PC-9 (cell line): Measurements from ENCODE around the gene SLC22A31. TPM values are rescaled to one million over a fixed set of nuclear protein-coding genes. Genes with fewer than 3 reads are reported as not detected.

Experiments used
- BruUV-seq: library from RNA; stranded (reverse); fragments of 400-500 nt; replicated peaks from 2 replicates; lab custom pipeline; 2021; lab: Mats Ljungman, UMichigan
- CTCF ChIA-PET: fragments of 300-600 bp; sonication (Branson Sonifier 250); formaldehyde crosslinking; loops from one replicate; lab custom pipeline; 2022; ENCODE audit warnings: antibody characterized with exemption; lab: Charles Lee
- POLR2A ChIA-PET: fragments of 300-600 bp; sonication (Branson Sonifier 250); formaldehyde crosslinking; loops from one replicate; lab custom pipeline; 2022; ENCODE audit warnings: antibody characterized with exemption; ENCODE audit not compliant: unreplicated experiment; lab: Charles Lee
- DNase-seq, 2 experiments: peaks; one replicate each; pipeline versions ENCODE4 v3.0.0 to v3.0.0-alpha.2; 2015 to 2022; ENCODE audit warnings: mixed read lengths in 1 of 2
- H2AFZ ChIP-seq: fragments of 200-600 bp; sonication (generic); 2 replicates; pipeline ENCODE4 v1.8.1; 2017; ENCODE audit warnings: antibody characterized with exemption
- H3F3A ChIP-seq: fragments of 200-600 bp; sonication (generic); 2 replicates; pipeline ENCODE4 v1.8.1; 2017; ENCODE audit warnings: antibody characterized with exemption, mild to moderate bottlenecking, low read depth; ENCODE audit not compliant: insufficient read depth
- H3K27ac ChIP-seq: fragments of 200-600 bp; sonication (generic); 2 replicates; pipeline ENCODE4 v1.6.1; 2016; ENCODE audit warnings: mixed run types
- H3K27me3 ChIP-seq: fragments of 200-600 bp; sonication (generic); 2 replicates; pipeline ENCODE4 v1.6.1; 2016; ENCODE audit warnings: low read depth, mixed run types; ENCODE audit not compliant: insufficient read depth
- H3K36me3 ChIP-seq: fragments of 200-600 bp; sonication (generic); 2 replicates; pipeline ENCODE4 v1.6.1; 2016; ENCODE audit warnings: low read depth, mixed run types
- H3K4me1 ChIP-seq: fragments of 200-600 bp; sonication (generic); replicated peaks from 2 replicates; pipeline ENCODE4 v1.6.1; 2016; ENCODE audit warnings: mixed run types; ENCODE audit not compliant: insufficient read depth
- H3K4me2 ChIP-seq: fragments of 200-600 bp; sonication (generic); 2 replicates; pipeline ENCODE4 v1.6.1; 2017; ENCODE audit warnings: mixed run types
- H3K4me3 ChIP-seq: fragments of 200-600 bp; sonication (generic); 2 replicates; pipeline ENCODE4 v1.6.1; 2016; ENCODE audit warnings: mixed run types
- H3K79me2 ChIP-seq: fragments of 200-600 bp; sonication (generic); 2 replicates; pipeline ENCODE4 v1.6.1; 2017; ENCODE audit warnings: low read depth, mixed run types
- H3K9me2 ChIP-seq: fragments of 200-600 bp; sonication (generic); 2 replicates; pipeline ENCODE4 v1.8.1; 2017; ENCODE audit warnings: mild to moderate bottlenecking; ENCODE audit not compliant: insufficient read depth
- H3K9me3 ChIP-seq: fragments of 200-600 bp; sonication (generic); 2 replicates; pipeline ENCODE4 v1.8.1; 2016; ENCODE audit warnings: low read depth; ENCODE audit not compliant: insufficient read depth
- H4K20me1 ChIP-seq: fragments of 200-600 bp; sonication (generic); 2 replicates; pipeline ENCODE4 v1.8.1; 2017; ENCODE audit not compliant: insufficient read depth
- EZH2 ChIP-seq: fragments of 200-600 bp; sonication (generic); IDR thresholded peaks from 2 replicates; pipeline ENCODE4 v1.8.0; 2017; ENCODE audit warnings: antibody characterized with exemption, low read depth
- intact Hi-C: fragments of 100-400 bp; cut with micrococcal nuclease; formaldehyde crosslinking; loops from one replicate; pipeline ENCODE4 v1.10.0; 2022; ENCODE audit not compliant: unreplicated experiment
- total RNA-seq: library from RNA; stranded (reverse); gene quantifications from 2 replicates; pipeline ENCODE4 v1.2.3, GENCODE V29; 2021
- TF ChIP-seq, protein P1 (sequence below): fragments of 200-600 bp; sonication (generic); conservative IDR thresholded peaks from 2 replicates; pipeline ENCODE4 v1.6.1; 2017; ENCODE audit warnings: mixed run types, antibody characterized with exemption, mild to moderate bottlenecking, moderate library complexity

The SLC22A31 gene
- total RNA-seq, 1 experiment from 2014 or later: 2.5 TPM

DNA sequence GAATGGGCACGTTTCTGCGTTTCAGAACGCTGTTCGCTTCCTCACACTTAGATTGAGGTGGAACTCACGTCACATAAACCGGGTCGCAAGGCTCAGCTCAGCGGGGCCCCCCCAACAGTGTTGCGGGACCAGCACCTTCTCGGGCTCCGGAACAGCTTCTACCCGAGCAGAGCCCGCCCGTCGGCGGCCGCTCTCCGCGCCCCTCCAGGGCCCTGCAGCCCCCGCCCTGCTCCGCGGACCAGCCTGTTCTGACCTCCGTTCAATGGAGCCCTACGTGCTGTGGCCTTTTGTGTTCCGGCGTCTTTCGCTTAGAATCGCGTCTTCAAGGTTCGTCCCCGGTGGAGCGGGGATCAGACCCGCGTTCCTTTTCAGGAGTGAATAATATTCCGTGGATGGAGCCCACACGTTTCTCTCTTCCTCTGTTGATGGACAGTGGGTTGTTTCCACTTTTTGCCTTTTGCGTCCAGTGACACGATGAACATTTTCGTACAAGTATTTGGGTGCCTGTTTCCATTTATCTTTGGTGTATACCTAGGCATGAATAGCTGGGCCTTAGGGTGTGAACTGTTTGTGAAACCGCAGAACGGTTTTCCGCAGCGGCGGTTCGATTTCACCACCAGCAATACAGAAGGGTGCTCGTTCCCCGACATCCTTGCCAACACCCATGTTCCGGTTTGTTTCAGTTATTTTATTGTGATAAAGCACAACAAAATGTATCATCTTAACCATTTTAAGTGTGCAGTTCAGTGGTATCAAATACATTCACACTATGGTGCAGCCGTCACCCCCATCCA, 2.3 kb upstream of the SLC22A31 start:
- Histone ChIP-seq H3K36me3 (no peaks in the 10 kb centered on the region), H3K4me3 (peak overlapping the region; percentile 51; the same call in 1 of the 2 replicates), H2AFZ (no peak overlapping the region), H3K79me2 (no peaks in the 10 kb centered on the region), H3K27ac (no peak overlapping the region), H3K9me2 (no peaks in the 10 kb centered on the region), H3K4me1 (peaks cover 10% of the 10 kb centered on the region; the same call in 1 of the 2 replicates), H3K27me3 (peaks cover 10% of the 10 kb centered on the region), H3K4me2 (peak overlapping the region; percentile 70), H3K9me3 (no peaks in the 10 kb centered on the region), H4K20me1 (no peaks in the 10 kb centered on the region), H3F3A (peaks cover 10% of the 10 kb centered on the region)
- TF ChIP-seq EZH2: no peak
- TF ChIP-seq, protein P1, sequence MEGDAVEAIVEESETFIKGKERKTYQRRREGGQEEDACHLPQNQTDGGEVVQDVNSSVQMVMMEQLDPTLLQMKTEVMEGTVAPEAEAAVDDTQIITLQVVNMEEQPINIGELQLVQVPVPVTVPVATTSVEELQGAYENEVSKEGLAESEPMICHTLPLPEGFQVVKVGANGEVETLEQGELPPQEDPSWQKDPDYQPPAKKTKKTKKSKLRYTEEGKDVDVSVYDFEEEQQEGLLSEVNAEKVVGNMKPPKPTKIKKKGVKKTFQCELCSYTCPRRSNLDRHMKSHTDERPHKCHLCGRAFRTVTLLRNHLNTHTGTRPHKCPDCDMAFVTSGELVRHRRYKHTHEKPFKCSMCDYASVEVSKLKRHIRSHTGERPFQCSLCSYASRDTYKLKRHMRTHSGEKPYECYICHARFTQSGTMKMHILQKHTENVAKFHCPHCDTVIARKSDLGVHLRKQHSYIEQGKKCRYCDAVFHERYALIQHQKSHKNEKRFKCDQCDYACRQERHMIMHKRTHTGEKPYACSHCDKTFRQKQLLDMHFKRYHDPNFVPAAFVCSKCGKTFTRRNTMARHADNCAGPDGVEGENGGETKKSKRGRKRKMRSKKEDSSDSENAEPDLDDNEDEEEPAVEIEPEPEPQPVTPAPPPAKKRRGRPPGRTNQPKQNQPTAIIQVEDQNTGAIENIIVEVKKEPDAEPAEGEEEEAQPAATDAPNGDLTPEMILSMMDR: no peak
- no peak for DNase-seq
- BruUV-seq: TSS peak; percentile 55
- intact Hi-C loops: no loop called here
- ChIA-PET CTCF (interaction anchor here (0.7 kb wide), 1 partner anchor 45 kb away, joined by 3 read pairs; no protein-coding TSS in a partner anchor), POLR2A (interaction anchor here (0.6 kb wide), 1 partner anchor 8 kb away, joined by 4 read pairs; no protein-coding TSS in a partner anchor)

DNA sequence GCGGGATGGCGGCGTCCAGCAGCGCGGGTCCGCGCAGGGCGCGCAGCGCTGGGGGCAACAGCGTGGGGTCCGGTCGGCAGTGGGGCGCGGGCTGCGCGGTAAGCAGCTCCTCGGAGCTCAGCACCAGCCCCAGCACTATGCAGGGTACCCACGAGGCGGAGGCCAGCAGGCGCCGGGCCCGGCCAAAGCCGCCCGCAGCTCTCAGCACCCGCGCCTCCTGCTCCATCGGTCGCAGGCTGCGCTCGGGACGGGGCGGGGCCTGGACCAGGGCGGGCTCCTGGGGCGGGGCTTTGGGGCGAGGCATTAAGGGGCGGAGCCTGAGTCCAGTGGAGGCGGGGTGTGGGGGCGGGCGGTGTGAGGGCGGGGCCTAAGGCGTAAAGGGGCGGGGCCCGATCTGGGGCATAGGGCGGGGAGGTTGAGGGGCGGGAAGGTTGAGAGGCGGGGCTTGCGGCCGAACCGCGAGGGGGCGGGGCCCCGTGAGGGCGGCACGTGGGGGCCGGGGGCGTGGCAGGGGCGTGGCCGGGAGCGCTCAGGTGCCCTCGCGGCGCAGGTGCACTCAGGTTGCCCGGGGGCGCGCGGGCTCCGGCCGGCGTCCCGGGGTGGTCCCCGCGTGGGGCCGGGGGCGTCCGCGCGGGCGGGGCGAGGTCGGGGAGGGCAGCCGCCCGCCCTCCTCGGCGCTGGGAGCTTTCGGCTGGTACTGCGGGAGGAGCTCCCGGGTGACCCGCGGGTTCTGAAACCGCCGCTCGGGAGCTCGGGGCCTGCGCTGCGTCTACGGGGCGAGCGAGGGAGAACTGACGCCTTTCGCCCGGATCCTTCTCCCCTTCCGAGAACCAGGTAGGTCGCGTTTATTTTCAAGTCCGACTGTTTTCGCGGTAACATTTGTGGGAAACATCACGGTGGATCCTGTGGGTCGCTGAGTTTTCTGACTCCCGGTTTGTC, 1.4 kb upstream of the SLC22A31 start:
- H3K4me1 ChIP-seq: peaks cover 10% of the 10 kb centered on the region; the same call in 1 of the 2 replicates
- no peak overlapping the region for H2AFZ ChIP-seq
- H3K9me2 ChIP-seq: no peaks in the 10 kb centered on the region
- DNase-seq: peak; percentile 48 to 95
- H3K36me3 ChIP-seq: no peaks in the 10 kb centered on the region
- ChIA-PET CTCF (interaction anchor here (0.7 to 1.0 kb wide), 2 partner anchors 46 to 464 kb away, joined by 3 read pairs; no protein-coding TSS in a partner anchor), POLR2A (interaction anchor here (0.6 kb wide), 2 partner anchors 9 to 46 kb away, joined by 4 read pairs; no protein-coding TSS in a partner anchor)
- TF ChIP-seq, protein P1: no peak
- TF ChIP-seq EZH2: no peak
- peaks cover 10% of the 10 kb centered on the region for H3K27me3 ChIP-seq
- H4K20me1 ChIP-seq: no peaks in the 10 kb centered on the region
- intact Hi-C loops: no loop called here
- H3K4me3 ChIP-seq: peak overlapping the region; percentile 51; the same call in 1 of the 2 replicates
- H3F3A ChIP-seq: peaks cover 10% of the 10 kb centered on the region
- no peaks in the 10 kb centered on the region for H3K79me2 ChIP-seq
- H3K4me2 ChIP-seq: peak overlapping the region; percentile 73
- no peak overlapping the region for H3K27ac ChIP-seq
- no peaks in the 10 kb centered on the region for H3K9me3 ChIP-seq
- BruUV-seq: no TSS peak
